Hindlimb muscle (tissue), 1 donor: Measurements from ENCODE around the gene SELENOW. TPM values are rescaled to one million over a fixed set of nuclear protein-coding genes. Genes with fewer than 3 reads are reported as not detected.
"Not testable (repeated sequence)": the region's sequence is repeated elsewhere in the genome, so short reads cannot be mapped to it uniquely, and the experiment has no call there.

Source experiments
- DNase-seq: peaks from one replicate; pipeline ENCODE4 v3.0.0-alpha.2; 2013
- polyA plus RNA-seq: library from polyadenylated mRNA; unstranded; fragments of 120-200 nt; gene quantifications from one replicate; pipeline ENCODE4 v1.2.1, GENCODE V29; 2013; ENCODE audit not compliant: insufficient read length

Gene SELENOW
- polyA plus RNA-seq, 1 donor, result 941 TPM

GRCh38 chr19:47786566-47786965 is 8.1 kb downstream of the SELENOW start:
- DNase-seq, result no peak

GRCh38 chr19:47787307-47787706 is 8.8 kb downstream of the SELENOW start:
- not testable (repeated sequence) for DNase-seq

- not testable (repeated sequence) for DNase-seq
These were observed 11.3 kb downstream of the SELENOW start for GRCh38 chr19:47789811-47790210.

- no peak for DNase-seq
These were observed 11.9 kb downstream of the SELENOW start for GRCh38 chr19:47790398-47790814.

- DNase-seq, result no peak
These were observed 14.1 kb downstream of the SELENOW start for GRCh38 chr19:47792616-47793015.

GRCh38 chr19:47794526-47794925 is 16.0 kb downstream of the SELENOW start:
- no peak for DNase-seq

- DNase-seq, result no peak
These were observed 18.3 kb downstream of the SELENOW start for GRCh38 chr19:47796785-47797184.

- DNase-seq, result no peak
These were observed 19.7 kb downstream of the SELENOW start for GRCh38 chr19:47797996-47798903.

GRCh38 chr19:47798904-47799266 is 20.4 kb downstream of the SELENOW start:
- no peak for DNase-seq

GRCh38 chr19:47801270-47801669 is 22.8 kb downstream of the SELENOW start:
- DNase-seq, result no peak

GRCh38 chr19:47802521-47803043 is 24.1 kb downstream of the SELENOW start:
- DNase-seq, result no peak

GRCh38 chr19:47803148-47803547 is 24.6 kb downstream of the SELENOW start:
- DNase-seq, result not testable (repeated sequence)

GRCh38 chr19:47803671-47804070 is 25.2 kb downstream of the SELENOW start:
- DNase-seq, result not testable (repeated sequence)

- DNase-seq, result not testable (repeated sequence)
These were observed 25.9 kb downstream of the SELENOW start, which contains the start of gene TPRX1 for GRCh38 chr19:47804451-47804850. TSS of gene TPRX1 (minus strand) at chr19:47804551. CDS start at chr19:47804539, 12 bp downstream.

GRCh38 chr19:47805313-47805712 is 26.8 kb downstream of the SELENOW start:
- no peak for DNase-seq

- no peak for DNase-seq
These were observed 27.9 kb downstream of the SELENOW start for GRCh38 chr19:47806435-47806834.

- peak; percentile 47 for DNase-seq
These were observed 34.9 kb downstream of the SELENOW start for GRCh38 chr19:47813304-47813994.

- DNase-seq, result no peak
These were observed 35.5 kb downstream of the SELENOW start for GRCh38 chr19:47813995-47814328.

- not testable (repeated sequence) for DNase-seq
These were observed 37.8 kb downstream of the SELENOW start for GRCh38 chr19:47816270-47816669.

GRCh38 chr19:47818221-47818620 is 39.7 kb downstream of the SELENOW start:
- DNase-seq, result not testable (repeated sequence)

- DNase-seq, result no peak
These were observed 41.4 kb downstream of the SELENOW start for GRCh38 chr19:47819858-47820257.

GRCh38 chr19:47820410-47820809 is 41.9 kb downstream of the SELENOW start:
- no peak for DNase-seq

GRCh38 chr19:47821460-47822020 is 43.0 kb downstream of the SELENOW start, which contains the start of gene CRX:
TSS of gene CRX (plus strand) at chr19:47821937. CDS start at chr19:47834444, 12,507 bp downstream.
- DNase-seq, result no peak
